Stimulated activated CD8-positive, alpha-beta memory T cell treated with anti-CD3 and anti-CD28 coated beads, Interleukin-12 subunit alpha, Interleukin-12 subunit beta, amount 100 ng/mL, for 24 hours (primary cell): ENCODE data around the gene CRIP2.

Experiments
- DNase-seq: peaks from one replicate; pipeline ENCODE4 v3.0.0-alpha.2; 2020; ENCODE audit errors: extremely low read depth

CRIP2 gene

DNA sequence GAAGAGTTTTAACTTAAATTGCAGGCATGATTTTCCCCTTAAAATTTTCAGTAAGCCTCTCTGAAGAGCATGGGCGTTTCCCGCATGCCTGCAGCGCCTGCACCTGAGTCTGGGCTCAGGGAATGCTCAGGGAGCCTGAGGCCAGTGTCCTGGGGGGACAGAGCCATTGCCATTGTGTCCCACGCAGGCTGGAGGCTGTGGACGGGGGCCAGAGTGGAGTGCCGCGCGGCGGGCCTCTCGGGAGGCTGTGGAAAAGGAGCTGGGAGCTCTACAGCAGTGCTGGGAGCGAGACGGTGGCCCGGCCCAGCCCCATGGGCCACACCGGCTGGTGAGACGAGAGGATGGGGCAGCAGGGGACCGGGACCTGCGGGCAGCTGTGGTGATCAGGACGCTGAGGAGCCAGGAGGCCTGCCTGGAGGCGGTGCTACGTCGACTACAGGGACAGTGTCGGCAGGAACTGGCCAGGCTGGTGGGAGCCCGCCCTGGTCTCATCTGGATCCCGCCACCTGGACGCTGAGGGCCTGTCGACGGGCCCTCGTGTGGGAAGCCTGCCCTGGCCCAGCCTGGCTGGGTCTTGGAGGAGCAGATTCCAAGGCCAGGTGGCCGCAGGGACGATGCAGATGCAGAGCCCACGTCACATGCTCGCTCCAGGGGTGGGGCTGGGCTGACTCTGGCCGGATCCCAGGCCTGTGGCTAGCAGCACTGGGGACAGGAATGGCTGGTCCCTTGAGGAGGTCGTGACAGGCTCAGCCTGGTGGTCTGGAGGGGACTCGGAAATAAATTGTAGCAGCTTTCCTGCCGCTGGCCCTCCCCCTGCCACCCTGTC, 24.0 kb downstream of the CRIP2 start:
- no peak for DNase-seq

DNA sequence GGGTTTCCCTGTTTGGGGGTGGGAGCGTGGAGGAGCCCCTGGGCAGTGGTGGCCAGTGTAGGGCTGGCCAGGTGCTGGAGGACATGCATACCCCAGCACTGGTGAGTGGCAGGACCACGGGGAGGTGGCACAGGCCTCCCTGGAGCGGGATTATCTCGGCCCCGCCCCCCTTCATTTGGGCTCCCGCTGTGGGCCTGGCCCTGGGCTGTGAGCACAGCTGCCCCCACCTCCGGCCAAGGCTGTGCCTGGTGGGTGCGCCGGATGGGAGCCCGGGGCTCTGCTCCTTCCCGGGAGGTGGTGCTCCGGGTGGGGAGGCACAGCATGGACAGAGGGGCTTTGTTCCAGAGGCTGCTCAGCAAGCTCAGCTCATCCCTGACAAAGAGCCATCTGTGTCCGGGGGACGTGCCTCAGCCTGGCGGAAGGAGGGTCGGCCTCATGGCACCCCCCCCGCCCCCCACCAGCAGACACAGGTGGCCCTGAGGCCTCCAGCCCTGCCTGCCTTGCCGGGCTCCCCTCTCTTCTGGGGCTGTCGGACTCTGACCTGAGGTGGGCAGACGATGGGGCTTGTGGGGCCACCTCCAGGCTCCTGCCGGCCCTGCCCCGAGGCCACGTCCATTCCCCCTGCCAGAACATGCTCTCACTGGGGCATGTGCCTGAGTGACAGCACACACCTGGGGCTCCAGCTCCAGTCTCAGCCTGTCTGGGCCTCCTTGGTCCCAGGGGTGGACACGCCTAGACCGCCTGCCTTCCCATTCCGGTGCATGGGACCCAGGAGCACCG, 24.8 kb downstream of the CRIP2 start:
- DNase-seq = no peak

DNA sequence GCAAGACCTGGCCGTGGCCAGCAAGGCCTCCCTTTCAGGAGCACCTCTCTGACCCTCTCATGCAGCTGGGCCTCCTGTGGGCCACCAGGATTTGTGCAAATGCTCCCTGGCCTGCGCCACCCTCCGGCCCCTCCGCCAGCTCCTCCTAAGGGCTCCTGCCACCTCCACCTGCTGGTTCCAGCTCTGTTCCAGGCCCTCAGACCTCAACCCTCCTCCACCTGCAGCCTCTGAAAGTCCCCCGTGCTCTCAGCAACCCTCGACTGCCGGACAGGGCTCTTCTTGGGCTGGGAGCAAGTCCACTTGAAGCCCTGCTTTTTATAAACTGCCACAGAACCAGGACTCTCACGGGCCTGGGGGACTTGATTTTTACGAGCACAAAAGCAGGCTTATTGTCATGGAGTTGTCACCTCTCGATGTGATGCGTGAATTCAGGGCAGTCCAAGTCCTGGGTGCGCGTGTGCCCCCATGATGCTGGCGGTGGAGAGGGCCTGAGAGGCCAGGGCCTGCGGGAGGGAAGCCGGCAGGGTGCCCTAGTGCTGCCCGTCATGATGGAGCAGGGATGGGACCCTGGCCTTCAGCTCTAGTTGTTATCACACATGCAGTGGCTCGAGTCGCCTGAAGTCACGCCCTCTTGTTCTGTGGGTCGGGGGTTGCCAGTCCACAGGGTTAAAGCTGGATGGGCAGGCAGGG, 25.6 kb downstream of the CRIP2 start:
- no peak for DNase-seq

DNA sequence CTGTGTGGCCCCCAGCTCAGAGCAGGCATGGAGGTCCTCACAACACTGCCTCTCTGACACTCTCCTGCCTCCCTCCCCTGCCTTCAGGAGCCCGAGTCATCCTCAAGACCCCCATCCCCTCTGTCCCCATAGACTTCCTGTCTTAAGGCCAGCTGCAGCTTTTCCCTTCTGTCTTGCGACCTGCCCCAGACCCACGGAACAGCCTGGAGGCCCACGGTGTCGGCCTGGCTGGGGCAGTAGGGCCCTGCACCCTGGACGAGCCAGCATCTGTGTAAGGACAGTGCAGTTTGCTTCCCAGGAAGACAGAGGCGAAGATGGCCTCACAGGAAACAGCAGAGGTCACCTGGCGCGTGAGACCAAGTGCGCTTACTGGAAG, 26.1 kb downstream of the CRIP2 start:
- DNase-seq = no peak

DNA sequence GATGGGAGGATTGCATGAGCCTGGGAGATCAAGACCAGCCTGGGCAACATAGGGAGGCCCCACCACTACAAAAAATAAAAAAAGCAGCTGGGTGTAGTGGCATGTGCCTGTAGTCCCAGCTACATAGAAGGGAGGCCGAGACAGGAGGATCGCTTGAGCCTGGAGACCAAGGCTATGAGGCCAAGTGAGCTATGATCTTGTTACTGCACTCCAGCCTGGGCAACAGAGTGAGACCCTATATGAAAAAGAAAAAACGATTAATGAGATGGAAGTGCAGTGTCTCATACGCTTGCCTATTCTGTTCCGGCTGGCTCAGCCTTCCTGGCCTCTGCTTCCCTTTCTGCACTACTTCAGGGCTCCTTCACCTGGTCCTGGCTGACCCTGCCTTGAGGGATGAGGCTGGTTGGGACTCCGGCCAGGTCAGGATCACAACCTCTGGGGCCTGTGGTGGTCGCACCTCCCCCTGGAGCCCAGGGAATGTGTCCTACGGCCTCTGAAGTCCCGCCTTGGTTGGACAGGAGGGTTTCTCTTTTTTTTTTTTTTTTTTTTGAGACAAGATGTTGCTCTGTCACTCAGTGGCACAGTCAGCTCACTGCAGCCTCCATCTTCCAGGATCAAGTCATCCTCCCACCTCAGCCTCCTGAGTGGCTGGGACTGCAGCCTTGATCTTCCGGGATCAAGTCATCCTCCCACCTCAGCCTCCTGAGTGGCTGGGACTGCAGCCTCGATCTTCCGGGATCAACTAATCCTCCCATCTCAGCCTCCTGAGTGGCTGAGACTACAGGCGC, 27.1 kb downstream of the CRIP2 start:
- no peak for DNase-seq

DNA sequence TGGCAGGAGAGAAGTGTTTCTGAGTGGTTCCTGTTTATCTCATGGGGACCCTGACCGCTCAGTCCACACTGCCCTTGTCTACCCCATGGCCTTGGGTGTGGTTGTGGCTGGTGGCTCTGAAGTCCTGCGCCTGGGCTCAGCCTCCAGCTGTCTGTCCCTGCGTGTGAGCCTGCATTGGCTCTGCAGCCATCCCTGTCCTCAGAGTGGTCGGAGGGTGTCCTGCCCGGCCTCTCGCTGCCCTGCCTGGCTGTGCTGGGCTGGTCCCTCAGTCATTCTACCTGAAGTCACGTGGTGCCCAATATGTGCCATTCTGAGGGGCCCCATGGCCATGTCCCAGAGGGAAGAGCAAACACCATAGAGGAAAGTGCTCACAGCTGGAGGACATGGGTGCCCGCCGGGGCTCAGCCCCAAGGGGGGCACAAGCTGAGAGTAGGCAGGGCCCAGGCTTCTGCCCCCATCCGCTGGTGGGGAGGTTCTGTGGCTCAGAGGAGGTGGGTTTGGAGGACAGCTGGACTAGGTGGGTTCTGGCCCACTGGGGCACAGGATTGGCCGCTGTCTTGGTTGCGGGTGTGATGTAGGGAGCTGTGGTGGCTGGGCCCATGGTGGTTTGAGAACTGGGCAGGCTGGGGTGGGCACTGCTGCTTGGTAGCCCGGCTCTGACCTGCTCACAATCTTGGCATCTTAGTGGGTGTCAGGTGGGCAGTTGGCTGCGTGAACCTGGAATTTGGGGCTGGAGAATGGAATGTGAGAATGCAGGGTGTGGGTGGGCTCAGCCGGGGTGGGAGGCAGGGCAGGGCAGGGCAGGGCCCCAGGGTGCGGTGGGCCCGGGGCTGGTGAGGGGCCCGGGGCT, 28.1 kb downstream of the CRIP2 start:
- no peak for DNase-seq

DNA sequence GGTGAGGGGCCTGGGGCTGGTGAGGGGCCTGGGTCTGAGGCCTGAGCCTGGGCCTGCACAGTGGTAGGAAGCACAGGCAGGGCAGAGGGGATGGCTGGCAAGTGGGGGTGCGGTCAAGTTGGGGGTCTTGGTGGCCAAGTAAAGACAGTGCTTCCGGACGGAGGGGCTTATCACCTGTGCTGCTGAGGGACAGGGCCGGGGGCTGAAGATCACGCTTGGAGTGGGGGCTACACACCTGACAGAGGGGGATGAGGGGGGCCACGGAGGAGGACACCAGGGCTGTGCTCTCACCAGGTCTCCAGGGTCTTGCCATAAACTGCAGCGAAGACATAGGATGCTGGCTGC, 28.6 kb downstream of the CRIP2 start:
- DNase-seq = no peak

DNA sequence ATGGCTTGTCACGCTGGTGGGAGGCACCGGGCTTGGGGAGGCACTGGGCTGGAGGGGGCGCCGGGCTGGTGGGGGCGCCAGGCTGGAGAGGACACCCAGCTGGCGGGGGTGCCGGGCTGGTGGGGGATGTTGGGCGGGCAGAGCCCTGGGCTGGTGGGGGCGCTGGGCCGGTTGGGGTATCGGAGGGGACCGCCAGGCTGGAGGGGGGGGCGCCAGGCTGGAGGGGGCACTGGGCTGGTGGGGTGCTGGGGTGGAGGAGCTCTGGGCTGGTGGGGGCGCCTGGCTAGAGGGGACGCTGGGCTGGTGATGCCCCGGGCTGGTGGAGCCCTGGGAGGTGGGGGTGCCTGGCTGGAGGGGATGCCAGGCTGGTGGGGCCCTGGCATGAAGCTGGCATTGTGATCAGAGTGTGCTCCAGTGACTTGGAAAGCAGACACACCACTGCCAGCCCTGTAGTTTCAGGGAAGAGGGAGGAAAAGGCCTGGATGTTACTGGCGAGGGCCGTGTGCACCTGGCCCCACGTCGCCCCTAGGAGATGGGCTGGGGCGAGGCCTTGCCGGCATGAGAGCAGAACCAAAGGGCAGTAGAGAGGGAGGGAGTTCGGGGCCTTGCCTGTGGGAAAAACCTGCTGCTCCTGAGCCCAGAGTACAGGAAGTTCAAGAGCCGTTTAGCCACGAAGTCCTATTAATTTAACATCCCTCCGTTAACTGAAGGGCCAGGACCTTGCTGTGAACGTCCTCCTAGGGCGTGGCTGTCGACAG, 29.5 kb downstream of the CRIP2 start:
- no peak for DNase-seq

DNA sequence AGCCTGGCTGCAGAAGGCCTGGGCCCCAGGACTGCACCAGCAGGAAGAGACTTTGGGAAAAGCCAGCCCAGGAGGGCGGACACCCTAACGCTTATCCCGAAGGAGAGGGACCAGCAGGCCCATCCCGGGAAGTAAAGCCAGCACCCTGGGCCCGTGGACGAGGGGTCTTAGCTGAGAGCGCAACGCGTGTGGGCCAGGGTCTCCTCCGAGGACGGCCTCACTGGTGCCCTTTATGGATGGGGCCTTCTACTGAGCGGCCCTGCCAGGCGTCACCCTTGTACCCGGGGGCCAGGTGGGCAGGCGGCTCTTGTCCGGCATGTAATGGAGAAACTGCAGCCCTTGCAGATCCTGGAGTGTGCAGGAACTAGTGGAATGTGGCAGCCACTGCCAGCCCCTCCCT, 30.5 kb downstream of the CRIP2 start:
- no peak for DNase-seq

DNA sequence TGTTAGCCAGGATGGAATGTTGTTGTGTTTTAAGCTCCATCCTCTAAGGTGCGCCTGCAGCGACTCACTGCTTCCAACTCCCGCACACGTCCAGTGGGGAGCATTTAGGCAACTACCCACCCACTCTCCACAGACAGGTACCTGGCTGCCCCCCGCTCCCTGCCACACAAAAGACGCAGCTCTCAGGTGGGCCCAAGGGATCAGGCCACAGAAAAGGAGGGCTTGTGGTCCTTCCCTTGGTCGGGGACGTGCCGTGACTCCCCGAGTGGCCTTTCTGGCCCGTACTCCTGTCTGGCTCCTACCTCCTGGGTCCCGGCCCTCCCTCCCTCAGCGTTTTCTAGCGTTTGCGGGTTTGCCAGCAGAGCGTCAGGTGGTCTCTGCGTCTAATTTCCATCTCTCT, 32.6 kb downstream of the CRIP2 start:
- DNase-seq = no peak

DNA sequence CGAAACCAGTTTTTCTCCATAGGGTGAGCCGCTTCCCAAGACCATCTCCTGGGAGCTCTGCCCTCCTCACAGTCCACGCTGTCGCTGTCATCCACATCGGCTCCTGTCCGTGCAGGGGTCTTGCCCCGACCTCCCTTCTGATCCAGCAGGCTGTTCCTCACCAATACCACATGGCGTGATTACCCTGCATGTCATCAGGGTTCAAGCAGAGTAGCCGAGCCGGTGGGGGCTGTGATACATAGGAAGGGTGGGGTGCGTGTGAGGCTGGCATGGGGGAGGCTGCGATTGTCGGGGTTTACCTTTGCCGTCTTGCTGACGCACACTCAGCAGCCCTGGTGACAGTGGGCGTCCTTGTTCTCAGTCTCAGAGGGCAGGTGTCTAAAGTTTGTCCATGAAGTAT, 33.4 kb downstream of the CRIP2 start:
- no peak for DNase-seq

DNA sequence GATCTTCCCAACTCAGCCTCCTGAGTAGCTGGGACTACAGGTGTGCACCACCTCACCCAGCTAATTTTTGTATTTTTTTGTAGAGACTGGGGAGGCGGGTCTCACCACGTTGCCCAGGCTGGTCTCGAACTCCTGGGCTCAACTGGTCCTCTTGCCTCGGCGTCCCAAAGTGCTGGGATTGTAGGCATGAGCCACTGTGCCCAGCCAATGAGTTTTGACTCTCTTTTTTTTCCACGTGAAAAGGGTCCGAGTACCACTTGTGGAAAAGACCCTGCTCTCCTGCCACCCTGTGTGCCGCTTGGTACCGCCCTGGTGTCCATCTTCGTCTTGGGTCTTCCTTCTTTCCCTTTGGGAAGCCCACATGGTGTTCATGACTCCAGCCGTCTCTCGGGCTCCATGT, 34.0 kb downstream of the CRIP2 start:
- DNase-seq = no peak

DNA sequence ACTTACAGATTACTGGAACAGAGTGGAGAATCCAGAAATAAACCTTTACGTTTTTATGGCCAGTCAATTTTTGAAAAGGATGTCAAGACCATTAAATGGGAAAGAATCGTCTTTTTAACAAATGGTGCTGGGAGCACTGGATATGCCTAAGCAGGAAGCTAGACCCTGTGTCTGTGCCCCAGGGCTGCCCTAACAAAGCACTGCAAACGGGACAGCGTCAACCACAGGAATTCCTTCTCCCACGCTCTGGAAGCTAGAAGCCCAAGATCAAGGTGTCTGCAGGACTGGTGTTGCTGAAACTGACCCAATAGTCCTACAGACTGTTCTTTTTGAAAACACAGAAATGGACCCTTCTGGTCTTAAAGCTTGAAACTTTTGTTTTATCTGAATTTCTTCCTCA, 42.5 kb downstream of the CRIP2 start:
- no peak for DNase-seq

DNA sequence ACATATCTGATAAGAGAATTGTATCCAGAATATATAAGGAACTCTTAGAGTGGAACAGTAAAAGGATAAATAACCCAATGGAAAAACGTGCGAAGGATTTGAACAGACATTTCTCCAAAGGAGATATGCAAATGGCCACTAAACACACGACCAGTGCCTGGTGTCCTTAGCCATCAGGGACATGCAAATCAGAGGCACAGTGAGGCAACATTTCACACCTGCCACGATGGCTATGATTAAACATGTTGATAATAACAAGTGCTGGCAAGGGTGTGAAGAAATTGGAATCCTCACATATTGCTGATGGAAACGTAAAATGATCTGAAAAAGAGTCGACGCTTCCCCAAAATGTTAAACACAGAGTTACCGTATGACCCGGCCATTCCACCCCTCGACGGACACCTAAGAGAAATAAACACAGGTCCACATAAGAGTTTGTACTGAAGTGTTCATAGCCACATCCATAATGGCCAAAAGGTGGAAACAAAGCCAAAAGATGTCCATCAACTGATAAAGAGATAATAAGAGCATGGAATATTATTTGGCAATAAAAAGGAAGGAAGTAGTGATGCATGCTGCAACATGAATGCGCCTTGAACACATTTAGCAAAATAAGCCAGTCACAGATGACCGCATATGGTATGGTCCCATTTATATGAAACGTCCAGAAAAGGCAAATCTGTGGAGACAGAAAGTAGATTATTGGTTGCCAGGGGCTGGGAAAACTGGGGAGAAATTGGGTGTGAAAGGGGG, 45.5 kb downstream of the CRIP2 start:
- no peak for DNase-seq

DNA sequence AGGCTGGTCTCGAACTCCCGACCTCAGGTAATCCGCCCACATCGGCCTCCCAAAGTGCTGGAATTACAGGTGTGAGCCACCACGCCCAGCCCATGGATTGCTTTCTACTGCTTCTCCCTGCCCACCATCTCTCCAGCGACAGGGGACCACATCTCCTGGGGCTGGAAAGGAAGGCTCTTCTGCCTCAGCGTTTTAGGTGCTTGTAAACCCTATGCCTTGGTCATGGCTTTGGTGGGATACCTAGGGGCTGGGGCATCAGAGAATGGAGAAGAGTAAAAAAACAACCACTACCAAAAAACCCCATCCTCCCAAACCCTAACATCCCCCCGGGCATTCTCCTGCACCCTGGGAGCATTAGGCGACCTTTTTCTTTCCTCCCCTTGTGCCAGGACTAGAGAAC, 50.7 kb downstream of the CRIP2 start:
- no peak for DNase-seq

DNA sequence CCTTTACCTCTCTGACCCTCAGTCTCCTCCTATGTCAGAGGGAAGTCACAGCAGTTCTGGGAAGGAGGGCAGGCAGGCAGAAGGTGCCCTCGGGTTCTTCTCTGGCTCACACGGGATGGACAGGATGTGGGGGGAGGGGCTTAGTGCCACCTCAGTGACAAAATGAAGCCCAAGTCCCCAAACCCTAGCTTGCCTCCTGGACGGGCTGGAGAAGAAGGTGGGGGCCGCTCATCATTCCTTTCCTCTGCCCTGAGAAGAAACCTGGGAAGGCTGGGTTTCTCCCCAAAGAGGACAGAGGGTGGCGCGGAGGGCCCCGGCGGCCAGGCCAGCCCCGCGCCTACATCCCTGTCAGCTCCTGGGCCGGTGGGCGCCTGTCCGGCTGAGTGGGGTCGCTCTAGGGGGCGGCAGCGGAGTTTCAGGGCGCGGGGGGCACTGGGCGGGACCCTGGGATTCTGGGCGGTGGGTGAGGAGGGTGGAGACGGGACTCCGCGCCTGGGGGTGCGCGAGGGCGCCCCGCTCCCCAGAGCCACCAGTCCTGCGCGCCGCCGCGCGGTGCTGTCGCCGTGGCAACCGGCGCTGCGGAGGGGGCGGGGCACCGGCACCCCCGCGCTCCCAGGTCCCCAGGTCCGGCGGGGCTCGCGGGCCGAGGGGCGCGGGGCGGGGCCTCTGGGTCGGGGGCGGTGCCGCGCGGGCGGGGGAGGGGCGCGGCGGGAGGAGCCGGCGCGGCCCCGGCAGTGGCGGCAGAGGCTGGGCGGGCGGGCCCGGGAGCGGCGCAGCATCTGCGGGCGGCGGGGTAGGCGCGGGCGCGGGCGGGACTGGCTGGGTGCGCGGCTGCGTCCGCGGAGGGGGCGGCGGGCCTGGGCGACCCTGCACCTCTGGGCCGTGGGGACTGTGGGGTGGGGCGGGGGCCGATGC, 51.5 kb downstream of the CRIP2 start, which contains the start of gene TMEM121:
Gene TMEM121, plus strand, starts transcription at position 723 of the 915 bp plus-strand sequence. CDS start 2,252 bp downstream, outside the sequence.
- DNase-seq = no peak

DNA sequence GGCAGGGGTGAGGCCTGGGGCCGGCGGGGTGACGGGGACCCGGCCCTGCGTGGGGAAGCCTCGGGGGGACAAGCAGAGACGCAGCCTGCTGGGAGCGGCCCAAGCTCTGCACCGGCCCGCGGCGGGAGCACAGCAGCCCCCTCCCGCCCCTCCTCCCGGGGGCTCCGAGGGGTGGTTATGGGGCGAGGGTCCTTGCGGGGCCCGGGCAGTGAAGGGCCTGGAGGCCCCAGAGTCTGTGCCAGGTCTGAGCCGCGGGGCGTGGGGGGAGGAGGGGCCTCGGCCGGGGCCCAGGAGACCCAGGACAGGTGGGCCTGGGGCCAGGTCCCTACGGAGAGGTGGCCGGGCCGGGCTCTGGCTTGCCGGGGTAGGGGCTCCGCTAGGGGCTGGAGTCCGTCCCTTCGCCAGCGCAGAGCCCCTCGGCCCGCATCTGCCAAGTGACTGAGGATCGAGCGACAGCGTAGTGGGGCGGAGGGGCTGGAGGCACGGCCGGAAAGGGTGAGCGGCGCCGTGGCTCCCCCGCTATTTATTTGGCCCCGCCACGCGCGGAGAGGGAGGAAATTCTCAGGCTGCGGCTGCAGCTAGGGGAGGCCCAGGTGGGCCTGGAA, 52.3 kb downstream of the CRIP2 start:
- DNase-seq = no peak

DNA sequence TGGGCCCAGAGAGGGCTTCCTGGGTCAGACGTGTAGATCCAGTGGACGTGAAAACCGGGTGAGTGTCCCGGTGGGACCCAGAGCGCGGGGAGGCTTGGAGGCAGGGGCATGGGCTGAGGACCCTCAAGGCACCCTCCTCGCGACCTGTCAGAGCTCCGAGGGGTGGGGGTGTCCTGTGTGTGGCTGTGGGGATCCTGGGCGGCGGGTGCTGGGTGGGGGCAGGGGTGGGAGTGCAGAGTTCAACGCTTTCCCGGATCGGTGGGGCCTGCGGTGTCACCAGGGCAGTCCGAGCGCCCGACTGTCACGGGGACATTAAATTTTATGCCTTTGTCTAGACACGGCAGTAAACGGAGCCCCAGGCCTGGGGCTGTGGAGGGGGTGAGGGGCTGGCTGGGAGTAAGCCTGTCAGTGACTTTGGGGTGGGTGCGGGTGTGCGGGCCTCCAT, 52.8 kb downstream of the CRIP2 start:
- DNase-seq = no peak
